OCI-LY7 (cell line): ENCODE results near the gene JAM2.

Experiments used
- CTCF ChIP-seq: fragments of 200-600 bp; sonication (generic); conservative IDR thresholded peaks from 2 replicates; pipeline ENCODE4 v1.5.1; 2014; ENCODE audit warnings: mild to moderate bottlenecking, antibody characterized with exemption, low read length, moderate library complexity, mixed read lengths
- EZH2phosphoT487 ChIP-seq: fragments of 200-600 bp; sonication (generic); IDR thresholded peaks from 2 replicates; pipeline ENCODE4 v1.6.1; 2018; ENCODE audit warnings: low read depth, borderline replicate concordance, mild to moderate bottlenecking, mixed run types, antibody characterized with exemption, low read length, moderate library complexity, mixed read lengths

GRCh38 chr21:25691976-25692375, 52.9 kb downstream of the JAM2 start:
- TF ChIP-seq CTCF: no peak
- TF ChIP-seq EZH2phosphoT487: no peak
